Lung microvascular endothelial cell (primary cell): Measurements from ENCODE around the gene FNDC3A. TPM values are rescaled to one million over a fixed set of nuclear protein-coding genes. Genes with fewer than 3 reads are reported as not detected.
"Not testable (repeated sequence)": the region's sequence is repeated elsewhere in the genome, so short reads cannot be mapped to it uniquely, and the experiment has no call there.

Experiments
- DNase-seq, 2 donors: peaks; one replicate each; pipeline versions ENCODE4 v3.0.0 to v3.0.0-alpha.2; 2010; ENCODE audit warnings: low read depth in 2 of 2
- total RNA-seq: library from RNA; depleted of rRNA; stranded (reverse); fragments of >200 nt; gene quantifications from 2 replicates; pipeline ENCODE4 v1.2.1, GENCODE V29; 2014

The FNDC3A gene
- total RNA-seq, 1 donor from 2014 or later = 59.3 TPM

DNA sequence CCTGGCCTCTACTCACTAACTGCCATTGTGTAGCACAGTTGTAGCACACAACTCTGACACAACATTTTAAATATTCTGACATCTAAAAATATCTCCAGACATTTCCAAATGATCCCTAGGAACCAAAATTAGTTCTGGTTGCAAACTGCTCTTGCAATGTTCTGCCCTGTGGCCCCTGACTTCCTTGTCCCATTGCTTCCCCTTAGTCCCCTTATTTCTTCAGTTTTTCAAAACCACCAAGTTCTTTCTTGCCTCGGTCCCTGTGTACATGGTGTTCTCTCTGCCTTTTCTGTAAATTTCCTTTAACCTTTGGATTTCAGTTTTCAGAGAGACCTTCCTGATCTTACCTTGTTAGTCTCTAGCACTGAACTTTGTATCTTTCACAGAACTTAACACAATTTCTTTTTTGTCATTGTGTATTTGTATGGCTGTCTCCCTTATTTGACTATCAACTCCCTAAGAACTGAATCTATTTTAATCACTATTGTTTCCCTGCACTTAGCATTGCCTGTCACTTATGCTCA is 156.8 kb downstream of the FNDC3A start:
- no peak for DNase-seq

DNA sequence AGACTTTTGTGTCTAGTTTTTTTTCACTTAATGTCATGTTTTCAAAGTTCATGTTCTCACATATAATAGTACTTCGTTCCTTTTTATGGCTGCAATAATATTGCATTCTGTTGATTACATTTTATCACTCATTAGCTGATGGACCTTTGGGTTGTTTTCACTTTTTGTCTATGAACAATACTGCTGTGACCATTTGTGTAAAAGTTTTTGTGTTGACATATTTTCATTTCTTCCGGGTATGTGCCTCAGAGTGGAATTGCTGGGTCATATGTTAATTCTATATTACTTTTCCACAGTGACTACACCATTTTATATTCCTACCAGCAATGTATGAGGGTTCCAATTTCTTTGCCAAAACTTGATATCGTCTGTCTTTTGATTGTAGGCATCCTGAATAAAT is 158.6 kb downstream of the FNDC3A start:
- DNase-seq = no peak

DNA sequence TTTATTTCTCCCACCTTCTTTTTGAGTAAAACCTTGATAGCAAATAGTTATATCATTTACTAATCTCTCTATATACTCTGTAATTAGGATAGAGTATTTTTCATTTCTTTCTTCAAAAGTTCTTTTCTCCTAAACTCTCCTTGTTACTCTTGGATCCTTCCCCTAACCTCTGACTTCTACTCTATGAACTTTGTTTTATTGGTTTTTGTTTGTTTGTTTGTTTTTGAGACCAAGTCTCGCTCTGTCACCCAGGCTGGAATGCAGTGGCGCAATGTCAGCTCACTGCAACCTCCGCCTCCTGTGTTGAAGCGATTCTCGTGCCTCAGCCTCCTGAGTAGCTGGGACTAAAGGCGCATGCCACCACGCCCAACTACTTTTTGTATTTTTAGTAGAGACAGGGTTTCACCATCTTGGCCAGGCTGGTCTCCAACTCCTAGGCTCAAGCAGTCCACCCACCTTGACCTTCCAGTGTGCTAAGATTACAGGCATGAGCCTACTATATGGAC is 161.5 kb downstream of the FNDC3A start:
- DNase-seq = not testable (repeated sequence)

DNA sequence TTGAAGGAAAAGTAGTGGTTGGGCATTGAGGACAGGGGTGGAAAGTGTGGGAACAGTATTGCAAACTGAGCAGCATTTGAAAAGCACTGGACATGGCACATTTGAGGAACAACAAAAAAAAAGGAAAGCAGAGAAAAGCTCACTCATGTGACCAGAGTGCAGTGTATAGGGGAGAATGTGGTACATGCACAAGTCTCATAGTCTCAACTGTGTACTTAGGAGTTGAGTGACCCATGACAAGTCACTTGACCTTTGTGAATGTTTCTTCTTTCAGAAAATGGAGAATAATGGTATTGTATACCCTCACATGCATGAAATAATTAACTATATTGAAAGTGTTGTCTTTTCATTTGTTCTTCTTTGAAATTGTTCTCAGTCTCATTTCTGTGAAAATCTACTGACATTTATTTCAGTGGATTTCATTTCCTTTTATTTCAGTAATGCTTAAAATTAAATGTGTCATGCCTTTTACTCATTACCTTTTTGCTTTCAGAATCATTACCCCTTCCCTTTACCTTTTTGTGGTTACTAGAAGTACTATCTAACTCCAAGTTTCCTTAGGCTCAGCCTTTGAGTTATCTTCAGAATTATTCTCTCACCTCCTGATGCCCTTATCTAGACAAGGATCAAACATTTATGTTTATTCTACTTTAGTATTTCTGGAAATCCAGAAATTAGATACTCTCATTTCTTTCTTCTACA is 165.3 kb downstream of the FNDC3A start:
- DNase-seq = no peak

DNA sequence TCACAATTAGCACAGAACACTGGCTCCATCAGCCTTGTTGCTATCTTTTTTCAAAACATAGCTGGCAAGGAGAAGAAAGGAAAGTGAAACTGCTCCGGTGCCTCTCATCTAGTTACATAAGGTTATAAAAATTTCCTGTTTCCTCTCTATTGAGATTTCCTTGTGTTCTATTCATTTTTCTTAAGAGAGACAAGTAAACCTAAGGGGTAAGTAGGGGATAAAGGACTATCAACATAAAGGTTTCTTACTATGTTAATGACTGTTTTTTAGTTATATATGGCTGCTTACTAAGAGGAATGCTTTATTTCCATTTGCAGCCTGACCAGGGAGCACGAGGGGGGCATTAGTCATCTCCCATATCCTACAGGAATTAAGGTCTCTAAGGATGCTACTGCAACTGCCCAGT is 171.2 kb downstream of the FNDC3A start:
- DNase-seq = peak; percentile 82 to 86

DNA sequence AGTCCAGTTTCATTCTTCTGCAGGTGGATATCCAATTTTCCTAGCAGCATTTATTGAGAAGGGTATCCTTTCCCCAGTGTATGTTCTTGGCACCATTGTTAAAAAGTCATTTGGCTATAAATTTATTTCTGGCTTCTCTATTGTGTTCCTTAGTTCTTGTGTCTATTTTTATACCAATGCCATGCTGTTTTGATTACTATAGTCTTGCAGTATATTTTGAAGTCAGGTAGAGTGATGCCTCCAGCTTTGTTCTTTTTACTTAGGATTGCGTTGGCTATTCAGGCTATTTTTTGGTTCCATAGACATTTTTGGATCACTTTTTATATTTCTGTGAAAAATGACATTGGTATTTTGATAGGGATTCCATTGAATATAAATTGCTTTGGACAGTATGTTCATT is 172.7 kb downstream of the FNDC3A start:
- no peak for DNase-seq

DNA sequence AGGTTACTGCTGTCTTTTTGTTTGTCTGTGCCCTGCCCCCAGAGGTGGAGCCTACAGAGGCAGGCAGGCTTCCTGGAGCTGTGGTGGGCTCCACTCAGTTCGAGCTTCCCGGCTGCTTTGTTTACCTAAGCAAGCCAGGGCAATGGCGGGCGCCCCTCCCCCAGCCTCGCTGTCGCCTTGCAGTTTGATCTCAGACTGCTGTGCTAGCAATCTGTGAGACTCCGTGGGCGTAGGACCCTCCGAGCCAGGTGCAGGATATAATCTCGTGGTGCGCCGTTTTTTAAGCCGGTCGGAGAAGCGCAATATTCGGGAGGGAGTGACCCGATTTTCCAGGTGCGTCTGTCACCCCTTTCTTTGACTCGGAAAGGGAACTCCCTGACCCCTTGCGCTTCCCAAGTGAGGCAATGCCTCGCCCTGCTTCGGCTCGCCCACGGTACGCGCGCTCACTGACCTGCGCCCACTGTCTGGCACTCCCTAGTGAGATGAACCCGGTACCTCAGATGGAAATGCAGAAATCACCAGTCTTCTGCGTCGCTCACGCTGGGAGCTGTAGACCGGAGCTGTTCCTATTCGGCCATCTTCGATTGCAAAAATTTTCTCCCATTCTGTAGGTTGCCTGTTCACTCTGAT is 182.4 kb downstream of the FNDC3A start:
- DNase-seq = not testable (repeated sequence)

DNA sequence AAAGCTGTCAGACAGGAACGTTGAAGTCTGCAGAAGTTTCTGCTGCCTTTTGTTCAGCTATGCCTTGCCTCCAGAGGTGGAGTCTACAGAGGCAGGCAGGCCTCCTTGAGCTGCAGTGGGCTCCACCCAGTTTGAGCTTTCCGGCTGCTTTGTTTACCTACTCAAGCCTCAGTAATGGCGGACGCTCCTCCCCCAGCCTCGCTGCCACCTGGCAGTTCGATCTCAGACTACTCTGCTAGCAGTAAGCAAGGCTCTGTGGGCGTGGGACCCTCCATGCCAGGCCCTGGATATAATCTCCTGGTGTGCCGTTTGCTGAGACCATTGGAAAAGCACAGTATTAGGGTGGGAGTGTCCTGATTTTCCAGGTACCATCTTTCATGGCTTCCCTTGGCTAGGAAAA is 187.4 kb downstream of the FNDC3A start:
- DNase-seq = not testable (repeated sequence)

DNA sequence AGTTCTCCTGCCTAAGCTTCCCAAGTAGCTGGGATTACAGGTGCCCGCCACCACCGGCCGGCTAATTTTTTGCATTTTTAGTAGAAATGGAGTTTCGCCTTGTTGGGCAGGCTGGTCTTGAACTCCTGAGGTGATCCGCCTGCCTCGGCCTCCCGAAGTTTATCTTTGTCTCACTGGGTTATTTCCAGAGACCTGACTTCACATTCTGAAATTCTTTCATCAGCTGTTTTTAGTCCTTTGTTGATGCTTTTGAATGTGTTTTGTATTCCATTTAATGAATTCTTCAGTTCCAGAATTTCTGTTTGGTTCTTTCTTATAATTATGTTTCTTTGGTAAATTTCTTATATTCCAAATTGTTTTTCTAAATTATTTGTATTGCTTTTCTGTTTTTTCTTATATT is 189.0 kb downstream of the FNDC3A start:
- no peak for DNase-seq

DNA sequence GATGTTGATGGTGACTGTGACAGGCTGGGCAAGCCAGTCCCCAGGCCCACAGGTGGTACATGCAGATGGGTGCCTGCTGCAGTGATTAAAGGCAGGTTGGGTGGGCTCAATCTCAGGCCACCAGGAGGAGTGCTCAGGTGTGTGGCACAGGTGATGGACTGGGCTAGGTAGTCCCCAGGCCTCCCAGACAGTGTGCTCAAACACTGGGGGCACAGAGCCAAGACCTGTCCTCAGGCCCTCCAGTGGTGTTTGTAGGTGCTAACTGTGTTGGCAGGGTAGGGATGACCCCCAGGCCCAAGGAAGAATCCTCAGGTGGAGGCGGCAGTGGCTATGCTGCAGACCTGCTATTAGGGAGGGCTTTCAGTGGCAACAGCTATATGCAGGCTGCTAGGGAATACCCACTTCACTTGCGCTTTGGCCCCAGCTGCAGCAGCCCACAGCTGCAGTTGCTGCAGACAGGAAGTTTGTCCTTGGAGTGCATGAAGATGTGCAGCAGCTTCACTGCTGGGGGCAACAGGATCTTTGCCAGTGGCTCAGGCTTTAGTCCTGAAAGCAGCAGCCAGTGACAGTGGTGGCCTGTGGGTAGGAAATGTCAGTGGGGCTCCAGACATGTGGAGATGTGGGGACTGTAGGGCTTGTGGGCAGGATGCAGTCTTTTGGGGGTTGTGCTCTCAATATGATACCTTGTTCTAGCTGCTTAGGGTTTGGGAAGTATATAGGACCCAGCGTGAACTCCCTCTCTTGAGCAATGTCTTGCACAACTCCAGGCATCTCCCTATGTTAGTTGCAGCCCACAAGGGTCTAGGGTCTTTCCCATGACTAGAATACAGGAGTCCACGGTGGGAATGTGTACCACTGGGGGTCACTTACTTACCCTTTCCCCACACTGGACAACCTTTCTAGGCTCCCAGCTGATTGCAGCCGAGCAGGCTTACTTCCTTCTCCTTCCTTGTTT is 190.4 kb downstream of the FNDC3A start:
- no peak for DNase-seq

DNA sequence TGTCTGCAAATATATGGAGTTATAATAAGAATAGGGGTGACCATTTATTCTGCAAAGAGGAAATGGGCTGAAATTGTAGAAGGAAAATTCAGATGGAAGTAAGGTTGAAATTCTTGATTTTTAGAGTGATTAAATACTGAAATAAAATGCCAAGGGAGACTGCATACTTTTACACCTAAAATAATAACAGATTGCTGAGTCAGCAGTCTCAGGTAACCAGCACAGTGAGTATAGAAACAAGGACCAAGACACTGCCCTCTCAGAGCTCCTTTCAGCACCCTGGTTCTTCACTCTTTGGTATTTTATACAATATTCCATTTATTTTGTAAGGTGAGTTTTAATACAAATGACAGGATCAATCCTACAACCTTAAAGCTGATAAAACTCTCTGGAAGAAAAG is 195.6 kb downstream of the FNDC3A start:
- DNase-seq = no peak

DNA sequence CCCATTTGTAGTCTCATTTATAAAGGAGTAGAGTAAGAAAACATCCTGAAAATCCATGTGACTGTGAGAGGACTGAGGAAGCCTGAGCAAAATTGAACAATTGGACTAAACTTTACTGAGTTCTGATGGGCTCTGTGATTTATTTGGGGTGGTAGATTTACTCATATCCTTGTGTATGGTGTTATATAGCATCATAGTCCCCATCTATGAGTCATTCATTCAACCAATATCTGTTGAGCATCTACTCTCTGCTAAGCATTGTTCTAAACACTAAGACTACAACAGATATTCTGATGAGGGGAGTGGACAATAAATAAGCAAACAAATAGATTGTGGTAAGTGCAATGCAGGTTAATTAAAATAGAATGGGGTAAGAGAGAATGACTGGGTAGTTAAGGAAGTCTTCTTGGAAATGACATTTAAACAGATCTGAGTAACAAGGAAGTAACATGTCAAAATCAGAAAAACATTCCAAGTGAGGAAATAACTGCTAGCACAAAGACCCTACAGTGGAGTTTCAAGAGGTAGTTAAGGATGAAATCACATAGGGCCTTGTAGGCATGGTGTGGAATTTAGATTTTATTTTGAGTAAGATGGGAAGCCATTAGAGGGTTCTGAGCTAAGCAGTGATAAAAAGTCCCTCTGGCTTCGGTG is 208.1 kb downstream of the FNDC3A start:
- peak in 1 of 2 donors; percentile 74 for DNase-seq

DNA sequence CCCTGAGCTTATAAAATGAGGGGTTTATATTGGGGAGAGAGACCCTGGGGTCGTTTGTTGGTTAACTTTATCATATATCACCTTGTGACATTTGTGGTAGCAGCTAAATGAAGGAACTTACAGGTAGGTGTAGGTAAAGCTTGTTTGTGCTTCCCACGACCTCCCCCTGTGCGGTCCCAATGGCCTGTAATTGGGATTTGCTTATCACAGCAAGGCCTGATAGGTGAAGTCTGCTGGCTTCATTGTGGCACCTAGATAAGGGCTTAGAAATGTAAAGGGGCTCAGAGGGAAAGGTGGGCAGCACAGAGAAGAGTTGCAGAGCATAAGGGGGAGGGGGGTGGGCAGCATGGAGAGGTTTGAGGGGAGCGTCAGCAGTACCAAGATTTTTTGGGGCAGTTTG is 208.9 kb downstream of the FNDC3A start:
- DNase-seq = no peak

DNA sequence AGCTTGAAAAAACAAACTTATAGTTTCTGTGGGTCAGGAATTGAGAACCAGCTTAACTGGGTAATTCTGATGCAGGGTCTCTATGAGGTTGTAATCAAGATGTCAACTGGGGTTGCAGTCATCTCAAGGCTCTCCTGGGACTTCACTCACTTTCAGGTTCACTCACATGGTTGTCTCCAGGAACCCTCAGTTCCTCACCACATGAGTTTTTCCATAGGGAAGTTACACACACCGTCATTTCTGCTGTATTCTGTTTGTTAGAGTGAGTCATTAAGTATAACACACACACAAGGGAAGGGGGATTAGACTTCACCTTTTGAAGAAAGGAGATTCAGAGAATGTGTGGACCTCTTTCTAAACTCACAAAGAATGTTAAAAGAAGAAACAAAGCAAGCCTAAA is 209.6 kb downstream of the FNDC3A start:
- peak in 1 of 2 donors; percentile 47 for DNase-seq

DNA sequence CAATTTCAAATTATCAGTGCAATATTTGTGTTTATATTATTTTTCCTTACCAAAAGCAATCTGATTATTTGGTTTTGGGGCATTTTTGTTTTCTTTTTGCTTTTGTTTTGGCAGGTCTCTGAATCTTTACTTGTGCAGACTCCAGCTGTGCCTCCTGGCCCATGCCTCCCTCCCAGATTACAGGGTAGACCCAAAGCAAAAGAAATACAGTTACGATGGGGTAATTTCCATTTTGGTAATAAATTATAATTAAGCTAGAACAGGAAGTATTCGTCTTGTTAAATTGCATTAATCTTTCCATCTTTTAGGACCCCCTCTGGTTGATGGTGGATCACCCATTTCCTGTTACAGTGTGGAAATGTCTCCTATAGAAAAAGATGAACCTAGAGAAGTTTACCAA is 215.2 kb downstream of the FNDC3A start:
- DNase-seq = no peak

DNA sequence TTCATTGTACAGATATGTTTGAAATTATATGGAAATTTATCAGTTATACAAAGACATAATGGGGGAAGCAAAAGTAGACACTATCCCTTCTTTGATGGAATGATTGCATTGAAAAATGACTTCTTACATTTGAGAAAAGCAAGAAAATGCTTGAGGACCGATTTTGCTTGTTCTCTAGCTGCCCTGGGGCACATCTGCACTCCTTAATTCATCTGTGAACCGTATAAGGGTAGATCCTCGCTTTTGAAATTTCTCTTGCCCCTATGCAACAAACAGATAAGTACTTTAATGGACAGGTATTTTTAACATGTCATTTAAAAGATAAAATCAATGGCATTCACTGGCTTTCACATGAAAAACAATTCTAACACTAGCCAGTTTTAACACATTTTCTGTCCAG is 230.9 kb downstream of the FNDC3A start:
- no peak for DNase-seq

DNA sequence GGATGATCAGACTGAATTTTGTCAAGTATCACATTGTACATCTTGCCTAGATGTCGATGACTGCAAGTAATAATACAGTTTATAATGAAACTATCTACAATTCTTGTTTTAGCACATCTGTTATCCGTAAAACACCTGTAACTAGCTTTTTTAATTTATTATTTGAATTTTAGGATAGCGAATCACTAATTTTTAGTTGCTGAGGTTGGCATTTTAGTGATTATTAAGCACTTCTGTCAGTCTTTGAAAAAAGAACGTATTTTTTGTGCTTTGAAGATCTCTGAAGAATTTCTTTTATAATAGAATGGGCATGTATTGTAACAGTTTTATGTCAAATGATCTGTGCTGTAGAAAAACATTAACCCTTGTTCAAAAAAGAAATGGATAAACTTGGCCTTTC is 232.9 kb downstream of the FNDC3A start:
- no peak for DNase-seq

DNA sequence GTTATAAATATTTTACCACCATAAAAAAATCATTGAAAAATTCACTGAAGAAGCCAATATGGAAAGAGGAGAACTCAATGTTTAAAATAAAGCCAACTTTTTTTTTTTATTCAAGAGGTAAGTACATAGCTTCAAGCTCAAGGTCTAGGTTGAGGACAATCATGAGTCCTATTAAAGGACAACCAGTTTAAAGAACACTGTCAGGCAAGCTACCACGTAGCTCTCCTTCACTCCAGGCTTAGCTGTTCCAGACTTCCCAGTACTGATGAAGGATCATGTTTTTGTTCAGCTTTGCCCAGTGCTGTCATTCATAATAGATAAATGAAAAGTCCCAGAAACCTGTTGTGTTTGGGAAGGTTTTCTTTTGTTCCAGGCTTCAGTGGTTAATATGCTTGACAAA is 234.4 kb downstream of the FNDC3A start:
- DNase-seq = no peak

DNA sequence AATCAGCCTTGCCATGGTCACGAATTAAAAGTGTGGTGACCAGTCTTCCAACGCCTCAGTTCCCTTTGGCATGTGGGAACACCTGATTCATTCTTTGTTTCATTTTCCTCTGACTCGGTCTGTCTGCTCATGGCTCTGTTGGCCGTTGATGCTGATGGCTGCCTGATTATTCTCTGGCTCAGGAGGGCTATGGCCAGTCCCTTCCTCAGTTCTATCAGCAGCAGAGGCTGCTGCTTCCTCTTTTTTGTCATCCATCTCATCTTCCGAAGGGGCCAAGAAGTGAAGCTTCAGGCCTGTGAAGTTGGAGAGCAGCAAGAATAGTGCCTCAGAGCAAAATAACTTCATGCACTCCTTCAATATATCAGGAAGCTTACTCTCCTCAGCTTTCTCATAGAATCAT is 235.0 kb downstream of the FNDC3A start:
- DNase-seq = no peak

DNA sequence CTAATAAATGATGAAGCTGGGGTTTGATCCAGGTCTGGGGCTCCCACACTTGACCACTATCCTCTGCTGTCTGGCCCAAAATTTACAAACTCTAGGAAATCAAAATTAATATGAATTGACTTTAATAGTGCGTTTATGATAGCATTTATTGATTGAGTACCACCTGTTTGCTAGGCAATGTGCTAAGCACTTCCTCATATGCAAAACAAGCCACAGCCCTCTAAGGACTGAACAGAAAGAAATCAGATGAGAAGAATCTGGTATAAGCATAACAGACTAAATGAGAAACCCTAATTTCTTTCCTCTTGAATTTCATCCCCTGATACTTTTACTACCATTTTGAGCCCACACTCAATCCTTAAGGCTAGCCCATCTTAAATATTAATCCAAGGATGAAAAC is 237.8 kb downstream of the FNDC3A start:
- no peak for DNase-seq
